IPS-18c (cell line): ENCODE results near the gene SLC32A1.

Source experiments
- H3K4me3 ChIP-seq: 2 replicates; pipeline ENCODE4 v1.7.0; 2013; ENCODE audit warnings: low read depth, mild to moderate bottlenecking, low read length, moderate library complexity; ENCODE audit not compliant: insufficient read depth
- H3K9me3 ChIP-seq: one replicate; pipeline ENCODE4 v1.6.1; 2013; ENCODE audit warnings: mild to moderate bottlenecking, low read length, moderate library complexity; ENCODE audit not compliant: control insufficient read depth, insufficient read depth

Gene SLC32A1

GRCh38 chr20:38735172-38735571, 10.9 kb downstream of the SLC32A1 start:
- H3K9me3 ChIP-seq: peaks cover 2% of the 10 kb centered on the region
- H3K4me3 ChIP-seq: no peak overlapping the region

GRCh38 chr20:38737887-38738286, 13.6 kb downstream of the SLC32A1 start:
- H3K4me3 ChIP-seq: no peak overlapping the region
- H3K9me3 ChIP-seq: no peaks in the 10 kb centered on the region

- Histone ChIP-seq H3K9me3 (no peaks in the 10 kb centered on the region), H3K4me3 (no peak overlapping the region)
Measured at GRCh38 chr20:38745757-38746156, 21.5 kb downstream of the SLC32A1 start.

- Histone ChIP-seq H3K4me3 (peak overlapping the region; percentile 73; the same call in 1 of the 2 replicates), H3K9me3 (no peaks in the 10 kb centered on the region)
Measured at GRCh38 chr20:38747495-38748096, 23.3 kb downstream of the SLC32A1 start.

DNA sequence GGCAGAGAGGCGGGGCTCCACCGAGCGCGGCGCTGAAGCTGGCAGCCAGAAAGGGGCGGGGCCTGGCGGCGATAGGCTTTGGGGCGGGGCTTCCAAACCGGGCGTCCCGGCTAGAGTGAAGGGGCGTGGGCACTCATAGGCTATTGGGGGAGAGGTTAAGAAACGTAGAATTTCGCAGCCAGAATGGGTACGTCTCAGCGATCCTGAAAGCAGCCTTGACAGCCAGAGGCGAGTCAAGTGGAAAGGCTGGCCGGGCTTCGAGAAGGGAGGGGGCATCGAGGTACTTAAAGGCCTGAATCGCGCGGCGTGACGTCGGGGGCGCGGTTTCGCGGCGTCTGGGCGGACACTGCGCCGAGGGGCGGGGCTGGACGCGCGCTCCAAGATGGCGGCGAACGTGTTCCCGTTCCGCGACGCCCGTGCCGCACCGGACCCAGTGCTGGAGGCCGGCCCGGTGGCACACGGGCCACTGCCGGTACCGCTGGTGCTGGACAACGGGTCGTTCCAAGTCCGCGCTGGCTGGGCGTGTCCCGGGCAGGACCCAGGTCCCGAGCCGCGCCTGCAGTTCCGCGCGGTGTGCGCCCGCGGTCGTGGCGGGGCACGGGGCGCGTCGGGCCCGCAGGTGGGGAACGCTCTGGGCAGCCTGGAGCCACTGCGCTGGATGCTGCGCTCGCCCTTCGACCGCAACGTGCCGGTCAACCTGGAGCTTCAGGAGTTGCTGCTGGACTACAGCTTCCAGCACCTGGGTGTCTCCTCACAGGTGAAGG, 24.0 kb downstream of the SLC32A1 start, which contains the start of gene ACTR5:
Gene ACTR5, plus strand, starts transcription at position 364 of the 764 bp plus-strand sequence. Its CDS starts 19 bp downstream, at position 383.
- H3K9me3 ChIP-seq: no peaks in the 10 kb centered on the region
- H3K4me3 ChIP-seq: peak within 1 kb of the TSS; percentile 73

GRCh38 chr20:38748861-38749149, 24.5 kb downstream of the SLC32A1 start:
- H3K4me3 ChIP-seq: peak overlapping the region; percentile 73

GRCh38 chr20:38751360-38751976, 27.2 kb downstream of the SLC32A1 start:
- no peak overlapping the region for H3K4me3 ChIP-seq
- no peaks in the 10 kb centered on the region for H3K9me3 ChIP-seq

More at GRCh38 chr20:38748861-38749149, 24.5 kb downstream of the SLC32A1 start:
- no peaks in the 10 kb centered on the region for H3K9me3 ChIP-seq

DNA sequence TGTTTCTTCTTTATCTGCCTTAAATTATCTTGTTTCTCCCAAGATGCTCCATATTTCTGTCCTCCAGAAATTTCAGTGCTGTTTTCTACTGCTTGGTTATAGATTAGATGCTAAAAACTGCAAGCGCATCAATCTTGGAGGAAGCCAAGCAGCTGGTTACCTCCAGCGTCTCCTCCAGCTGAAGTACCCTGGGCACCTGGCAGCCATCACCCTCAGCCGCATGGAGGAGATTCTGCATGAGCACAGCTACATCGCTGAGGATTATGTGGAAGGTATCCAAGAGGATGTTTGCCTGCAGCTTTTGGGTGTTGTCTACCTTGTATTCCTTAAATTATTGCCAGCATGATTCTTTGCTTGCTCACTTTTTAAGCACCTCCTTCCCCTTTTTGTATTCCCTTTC, 27.7 kb downstream of the SLC32A1 start:
- no peaks in the 10 kb centered on the region for H3K9me3 ChIP-seq
- no peak overlapping the region for H3K4me3 ChIP-seq

GRCh38 chr20:38754924-38755323, 30.6 kb downstream of the SLC32A1 start:
- Histone ChIP-seq H3K9me3 (no peaks in the 10 kb centered on the region), H3K4me3 (no peak overlapping the region)

GRCh38 chr20:38755324-38755910, 31.1 kb downstream of the SLC32A1 start:
- Histone ChIP-seq H3K4me3 (no peak overlapping the region), H3K9me3 (no peaks in the 10 kb centered on the region)

GRCh38 chr20:38757145-38757775, 33.0 kb downstream of the SLC32A1 start:
- no peaks in the 10 kb centered on the region for H3K9me3 ChIP-seq
- H3K4me3 ChIP-seq: no peak overlapping the region

- Histone ChIP-seq H3K4me3 (no peak overlapping the region), H3K9me3 (no peaks in the 10 kb centered on the region)
Measured at GRCh38 chr20:38759106-38759505, 34.8 kb downstream of the SLC32A1 start.

DNA sequence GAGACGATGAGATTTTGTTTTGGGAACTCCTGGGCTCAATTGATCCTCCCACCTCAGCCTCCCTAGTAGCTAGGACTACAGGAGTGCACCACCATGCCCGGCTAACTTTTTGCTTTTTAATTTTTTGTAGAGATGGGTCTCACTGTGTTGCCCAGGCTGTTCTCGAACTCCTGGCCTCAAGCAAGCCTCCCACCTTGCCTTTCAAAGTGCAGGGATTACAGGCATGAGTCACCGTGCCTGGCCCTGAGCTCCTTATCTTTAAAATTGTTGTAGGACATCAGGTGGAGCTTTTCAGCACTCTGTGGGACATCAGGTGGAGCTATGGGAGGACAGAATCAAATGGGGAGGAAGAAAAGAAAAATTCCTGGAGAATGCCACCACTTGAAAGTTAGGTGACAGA, 36.7 kb downstream of the SLC32A1 start:
- Histone ChIP-seq H3K4me3 (no peak overlapping the region), H3K9me3 (no peaks in the 10 kb centered on the region)

GRCh38 chr20:38762174-38762573, 37.9 kb downstream of the SLC32A1 start:
- Histone ChIP-seq H3K9me3 (no peaks in the 10 kb centered on the region), H3K4me3 (no peak overlapping the region)

DNA sequence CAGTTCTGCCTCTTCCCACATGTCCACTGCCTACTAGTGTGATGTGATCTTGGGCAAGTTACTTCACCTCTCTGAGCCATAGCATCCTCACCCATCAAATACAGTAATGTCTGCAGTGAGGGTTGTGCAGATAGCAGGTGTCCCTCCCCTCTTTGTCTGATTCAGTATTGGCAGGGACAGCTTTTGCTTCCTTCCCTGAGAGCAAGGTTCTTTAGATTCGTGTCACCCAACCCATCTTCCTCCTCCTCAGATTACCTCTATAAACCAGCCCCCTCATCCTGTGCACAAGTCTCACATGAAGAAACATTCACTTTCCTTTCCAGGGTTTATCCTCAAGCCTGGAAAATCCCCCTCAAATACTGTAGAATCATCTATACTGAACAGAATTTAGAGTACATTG, 39.3 kb downstream of the SLC32A1 start:
- Histone ChIP-seq H3K4me3 (no peak overlapping the region), H3K9me3 (no peaks in the 10 kb centered on the region)

GRCh38 chr20:38764567-38765318, 40.5 kb downstream of the SLC32A1 start:
- H3K4me3 ChIP-seq: no peak overlapping the region

DNA sequence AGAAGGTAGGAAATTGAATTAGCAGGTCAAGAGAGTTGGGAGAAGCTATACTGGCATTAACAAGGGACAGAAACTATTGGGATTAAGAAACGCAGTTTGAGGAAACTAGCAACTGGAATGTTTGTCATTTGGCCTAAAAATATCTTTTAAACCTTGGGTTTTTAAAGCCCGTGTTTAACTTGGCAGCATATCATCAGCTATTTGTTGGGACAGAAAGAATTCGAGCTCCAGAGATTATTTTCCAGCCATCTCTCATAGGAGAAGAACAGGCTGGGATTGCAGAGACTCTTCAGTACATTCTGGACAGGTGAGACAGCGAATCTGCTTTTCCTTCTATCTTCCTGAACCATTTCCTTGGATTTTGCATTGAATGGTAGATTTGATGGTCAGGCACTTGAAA, 41.8 kb downstream of the SLC32A1 start:
- H3K9me3 ChIP-seq: no peaks in the 10 kb centered on the region
- no peak overlapping the region for H3K4me3 ChIP-seq

More at GRCh38 chr20:38764567-38765318, 40.5 kb downstream of the SLC32A1 start:
- H3K9me3 ChIP-seq: no peaks in the 10 kb centered on the region
